H1 (cell line): Measurements from ENCODE around the gene ZNF791. TPM values are rescaled to one million over a fixed set of nuclear protein-coding genes. Genes with fewer than 3 reads are reported as not detected.

Experiments used
- MAFK ChIP-seq: IDR thresholded peaks from 2 replicates; pipeline ENCODE4 v1.6.1; 2012; ENCODE audit warnings: low read depth, mild to moderate bottlenecking, improper control_type of control experiment, low read length
- polyA plus RNA-seq, 7 experiments: library from polyadenylated mRNA; depleted of rRNA in 3 of 7; stranded (reverse) in 5 of 7; unstranded in 2 of 7; fragments of >200 nt in 5 of 7; fragments of 200-250 nt in 2 of 7; gene quantifications; 1 replicate in 5 of 7; 2 replicates in 1 of 7; 4 replicates in 1 of 7; pipeline versions ENCODE4 v1.2.1 to v1.2.3, GENCODE V29; 2011 to 2013; ENCODE audit warnings: missing spikeins in 2 of 7, mixed read lengths in 2 of 7
- total RNA-seq: library from RNA; stranded (reverse); fragmentation: NEBNext Ultra II Directional; extraction: Animal tissue kit (Norgen Biotek cat#: 25700); gene quantifications from 2 replicates; pipeline ENCODE4 v1.2.1, GENCODE V29; 2021
- TF ChIP-seq, protein P1 (sequence below): IDR thresholded peaks from 2 replicates; pipeline ENCODE4 v1.6.1; 2011; ENCODE audit warnings: low read length, improper control_type of control experiment

ZNF791 gene
- total and polyA plus RNA-seq, 2 of the 8 experiments (the other 6 are each of a cell fraction or from before 2014, with no cell fraction given): 4.1 to 18.6 TPM

DNA sequence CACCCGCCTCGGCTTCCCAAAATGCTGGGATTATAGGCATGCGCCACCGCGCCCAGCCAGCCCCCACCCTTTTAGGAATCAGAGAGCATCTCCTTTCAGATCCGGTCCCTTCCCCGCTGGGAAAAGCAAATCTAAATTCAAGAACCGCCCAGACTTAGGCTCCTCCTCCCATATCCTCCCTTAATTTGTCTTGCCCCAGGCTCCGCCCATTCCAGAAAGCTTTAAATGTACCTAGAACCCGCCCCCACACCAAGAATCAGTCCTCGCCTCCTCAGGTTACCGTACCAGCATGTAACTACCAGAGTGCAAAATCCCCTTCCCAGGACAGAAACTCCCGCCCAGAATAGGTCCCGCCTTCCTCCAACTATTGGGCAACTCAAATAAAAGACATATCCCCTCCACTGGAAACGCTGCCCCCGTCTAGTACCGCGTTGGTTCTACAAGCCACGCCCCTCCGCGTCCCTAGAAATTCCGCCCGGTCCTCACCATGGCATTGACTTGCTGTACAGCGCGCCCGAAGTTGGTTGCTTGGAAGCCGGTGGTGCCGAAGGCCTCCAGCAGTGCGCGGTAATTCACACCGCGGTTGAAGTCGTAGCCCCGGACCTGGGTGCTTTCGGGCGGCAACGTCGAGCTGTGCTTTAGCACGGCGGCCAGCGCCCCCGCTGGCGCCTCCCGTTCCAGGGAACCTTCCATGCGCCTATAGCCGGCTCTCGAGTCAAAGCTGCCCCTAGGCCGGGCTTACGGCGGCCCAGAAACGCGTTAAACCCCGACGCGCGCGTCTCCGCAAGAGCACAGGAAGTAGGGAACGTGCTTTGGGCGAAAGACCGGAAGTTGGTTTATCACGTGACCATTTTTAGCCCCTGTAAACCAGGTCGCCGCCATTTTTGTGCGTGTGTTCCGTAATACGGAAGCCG lies 70.6 kb downstream of the ZNF791 start, which contains the start of gene DHPS (continued):
- TF ChIP-seq, protein P1, sequence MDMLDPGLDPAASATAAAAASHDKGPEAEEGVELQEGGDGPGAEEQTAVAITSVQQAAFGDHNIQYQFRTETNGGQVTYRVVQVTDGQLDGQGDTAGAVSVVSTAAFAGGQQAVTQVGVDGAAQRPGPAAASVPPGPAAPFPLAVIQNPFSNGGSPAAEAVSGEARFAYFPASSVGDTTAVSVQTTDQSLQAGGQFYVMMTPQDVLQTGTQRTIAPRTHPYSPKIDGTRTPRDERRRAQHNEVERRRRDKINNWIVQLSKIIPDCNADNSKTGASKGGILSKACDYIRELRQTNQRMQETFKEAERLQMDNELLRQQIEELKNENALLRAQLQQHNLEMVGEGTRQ: peak; percentile 92
- no peak for TF ChIP-seq MAFK
- TF ChIP-seq, all 59 proteins: peak for 23

Other genes starting within 250 kb of the ZNF791 start
- gene ZNF442, start 245.2 kb upstream of the ZNF791 start, total RNA-seq: 2.0 and 2.4 TPM in 2 replicates
- 0.17 and 0.60 TPM in 2 replicates for gene ZNF442, start 245.2 kb upstream of the ZNF791 start, polyA plus RNA-seq (2011; rRNA removed)
- gene ZNF799, start 209.6 kb upstream of the ZNF791 start, total RNA-seq: 3.0 and 4.2 TPM in 2 replicates
- gene ZNF799, start 209.6 kb upstream of the ZNF791 start, polyA plus RNA-seq (2011; rRNA removed): 0.49 and 1.00 TPM in 2 replicates
- gene ZNF443, start 169.9 kb upstream of the ZNF791 start, total RNA-seq: 7.8 and 9.2 TPM in 2 replicates
- 0.74 and 1.4 TPM in 2 replicates for gene ZNF443, start 169.9 kb upstream of the ZNF791 start, polyA plus RNA-seq (2011; rRNA removed)
- gene ZNF709, start 126.1 kb upstream of the ZNF791 start, total RNA-seq: 2.0 and 2.2 TPM in 2 replicates
- gene ZNF709, start 126.1 kb upstream of the ZNF791 start, polyA plus RNA-seq (2011; rRNA removed): 0.86 and 1.3 TPM in 2 replicates
- gene ZNF564, start 59.4 kb upstream of the ZNF791 start, total RNA-seq: 7.8 and 10.4 TPM in 2 replicates
- 0.89 and 0.91 TPM in 2 replicates for gene ZNF564, start 59.4 kb upstream of the ZNF791 start, polyA plus RNA-seq (2011; rRNA removed)
- 9.0 TPM in 2 replicates for gene ZNF490, start 107 bp upstream of the ZNF791 start, total RNA-seq
- 1.6 and 1.7 TPM in 2 replicates for gene ZNF490, start 107 bp upstream of the ZNF791 start, polyA plus RNA-seq (2011; rRNA removed)
- gene MAN2B1, start 55.8 kb downstream of the ZNF791 start, total RNA-seq: 71.1 and 76.3 TPM in 2 replicates
- gene MAN2B1, start 55.8 kb downstream of the ZNF791 start, polyA plus RNA-seq (2011; rRNA removed): 55.3 and 73.6 TPM in 2 replicates
- 15.3 and 19.6 TPM in 2 replicates for gene WDR83, start 55.9 kb downstream of the ZNF791 start, total RNA-seq
- gene WDR83, start 55.9 kb downstream of the ZNF791 start, polyA plus RNA-seq (2011; rRNA removed): 12.6 and 24.5 TPM in 2 replicates
- gene DHPS, start 71.0 kb downstream of the ZNF791 start, total RNA-seq: 86.6 and 88.8 TPM in 2 replicates
- gene DHPS, start 71.0 kb downstream of the ZNF791 start, polyA plus RNA-seq (2011; rRNA removed): 99.6 and 118 TPM in 2 replicates
- gene GNG14, start 77.1 kb downstream of the ZNF791 start, total RNA-seq: not detected in 2 replicates
- gene GNG14, start 77.1 kb downstream of the ZNF791 start, polyA plus RNA-seq (2011; rRNA removed): not detected in 2 replicates
- 10.8 and 11.1 TPM in 2 replicates for gene FBXW9, start 85.7 kb downstream of the ZNF791 start, total RNA-seq
- 30.1 and 36.4 TPM in 2 replicates for gene FBXW9, start 85.7 kb downstream of the ZNF791 start, polyA plus RNA-seq (2011; rRNA removed)
- 110 and 112 TPM in 2 replicates for gene TNPO2, start 113.0 kb downstream of the ZNF791 start, total RNA-seq
- 121 and 136 TPM in 2 replicates for gene TNPO2, start 113.0 kb downstream of the ZNF791 start, polyA plus RNA-seq (2011; rRNA removed)
- 149 and 156 TPM in 2 replicates for gene TRIR, start 123.8 kb downstream of the ZNF791 start, total RNA-seq
- 130 and 167 TPM in 2 replicates for gene TRIR, start 123.8 kb downstream of the ZNF791 start, polyA plus RNA-seq (2011; rRNA removed)
- 105 and 106 TPM in 2 replicates for gene GET3, start 126.6 kb downstream of the ZNF791 start, total RNA-seq
- 297 and 304 TPM in 2 replicates for gene GET3, start 126.6 kb downstream of the ZNF791 start, polyA plus RNA-seq (2011; rRNA removed)
- gene BEST2, start 140.9 kb downstream of the ZNF791 start, total RNA-seq: 4.6 TPM in 2 replicates
- 7.3 and 11.6 TPM in 2 replicates for gene BEST2, start 140.9 kb downstream of the ZNF791 start, polyA plus RNA-seq (2011; rRNA removed)
- gene HOOK2, start 164.6 kb downstream of the ZNF791 start, total RNA-seq: 59.3 and 63.2 TPM in 2 replicates
- 23.8 and 39.2 TPM in 2 replicates for gene HOOK2, start 164.6 kb downstream of the ZNF791 start, polyA plus RNA-seq (2011; rRNA removed)
- 7.4 and 8.6 TPM in 2 replicates for gene JUNB, start 180.6 kb downstream of the ZNF791 start, total RNA-seq
- 10.0 and 14.1 TPM in 2 replicates for gene JUNB, start 180.6 kb downstream of the ZNF791 start, polyA plus RNA-seq (2011; rRNA removed)
- gene PRDX2, start 190.9 kb downstream of the ZNF791 start, total RNA-seq: 380 and 404 TPM in 2 replicates
- gene PRDX2, start 190.9 kb downstream of the ZNF791 start, polyA plus RNA-seq (2011; rRNA removed): 748 and 904 TPM in 2 replicates
- 41.3 and 42.3 TPM in 2 replicates for gene THSD8, start 191.1 kb downstream of the ZNF791 start, total RNA-seq
- 3.4 and 8.2 TPM in 2 replicates for gene THSD8, start 191.1 kb downstream of the ZNF791 start, polyA plus RNA-seq (2011; rRNA removed)
- gene RNASEH2A, start 195.7 kb downstream of the ZNF791 start, total RNA-seq: 67.5 and 67.9 TPM in 2 replicates
- gene RNASEH2A, start 195.7 kb downstream of the ZNF791 start, polyA plus RNA-seq (2011; rRNA removed): 120 and 141 TPM in 2 replicates
- 4.8 and 5.8 TPM in 2 replicates for gene RTBDN, start 223.7 kb downstream of the ZNF791 start, total RNA-seq
- gene RTBDN, start 223.7 kb downstream of the ZNF791 start, polyA plus RNA-seq (2011; rRNA removed): 4.0 and 4.4 TPM in 2 replicates
- 25.2 and 28.3 TPM in 2 replicates for gene MAST1, start 227.6 kb downstream of the ZNF791 start, total RNA-seq
- 15.6 and 27.5 TPM in 2 replicates for gene MAST1, start 227.6 kb downstream of the ZNF791 start, polyA plus RNA-seq (2011; rRNA removed)